HCT116 (cell line): ENCODE results near the gene CNPPD1. TPM values are rescaled to one million over a fixed set of nuclear protein-coding genes. Genes with fewer than 3 reads are reported as not detected.

Source experiments
- ATAC-seq: fragments of 200-7000 bp; cut with Tn5 transposase; 2 replicates; pipeline ENCODE4 v1.9.1; 2020; ENCODE audit warnings: mild to moderate bottlenecking, moderate library complexity
- BruUV-seq: library from RNA; stranded (reverse); fragments of 400-500 nt; replicated peaks from 2 replicates; lab custom pipeline; 2021; lab: Mats Ljungman, UMichigan
- CTCF ChIA-PET: fragments of 300-600 bp; sonication (Branson Sonifier 250); formaldehyde crosslinking; loops from one replicate; lab custom pipeline; 2021; ENCODE audit warnings: antibody characterized with exemption; lab: Charles Lee
- POLR2A ChIA-PET: fragments of 300-600, 350-600 bp; sonication (Branson Sonifier 250); formaldehyde crosslinking; loops from one replicate; lab custom pipeline; 2021; ENCODE audit warnings: antibody characterized with exemption; lab: Charles Lee
- RAD21 ChIA-PET, 2 experiments: fragments of 300-600 bp; sonication (Branson Sonifier 250); formaldehyde crosslinking; loops; one replicate each; lab custom pipeline; 2023; ENCODE audit warnings: low total read pairs in 2 of 2; ENCODE audit not compliant: uncharacterized antibody in 2 of 2, unreplicated experiment in 2 of 2, low non-redundant PET in 1 of 2; lab: Charles Lee
- DNase-seq: peaks from one replicate; pipeline ENCODE4 v3.0.0-alpha.2; 2010; ENCODE audit warnings: low read depth, low spot score
- H2AFZ ChIP-seq: fragments of 200-600 bp; shearing (Covaris generic), sonication (generic); 2 replicates; pipeline ENCODE4 v1.6.1; 2017; ENCODE audit warnings: low read depth, mixed run types, mixed read lengths, antibody characterized with exemption, low read length; ENCODE audit not compliant: poor library complexity, severe bottlenecking
- H3K27ac ChIP-seq: 2 replicates; pipeline ENCODE4 v1.5.1; 2012; ENCODE audit warnings: low read depth, low read length
- H3K27me3 ChIP-seq: fragments of 200-600 bp; sonication (generic); 2 replicates; pipeline ENCODE4 v1.6.1; 2016; ENCODE audit warnings: mixed run types, low read length, mixed read lengths; ENCODE audit not compliant: insufficient read depth
- H3K36me3 ChIP-seq, 2 experiments: fragments of 200-500 bp in 1 of 2; fragments of 200-600 bp in 1 of 2; sonication (Bioruptor generic) in 1 of 2; sonication (generic) in 1 of 2; 2 replicates each; pipeline versions ENCODE4 v1.5.1 to v1.6.1; 2014 to 2016; ENCODE audit warnings: low read length in 2 of 2, inconsistent platforms in 1 of 2, mixed read lengths in 1 of 2, mixed run types in 1 of 2; ENCODE audit not compliant: insufficient read depth in 2 of 2, control insufficient read depth in 1 of 2
- H3K4me1 ChIP-seq, 2 experiments: fragments of 200-600 bp in 1 of 2; sonication (generic) in 1 of 2; 2 replicates each; pipeline versions ENCODE4 v1.5.1 to v1.6.1; 2012 to 2017; ENCODE audit warnings: low read length in 2 of 2, inconsistent platforms in 1 of 2, mild to moderate bottlenecking in 1 of 2, mixed read lengths in 1 of 2, mixed run types in 1 of 2, moderate library complexity in 1 of 2; ENCODE audit not compliant: insufficient read depth in 2 of 2, control insufficient read depth in 1 of 2
- H3K4me2 ChIP-seq: fragments of 200-600 bp; sonication (generic); 2 replicates; pipeline ENCODE4 v1.6.1; 2017; ENCODE audit warnings: mixed run types, low read length, mixed read lengths
- H3K4me3 ChIP-seq, 2 experiments: fragments of 200-600 bp in 1 of 2; sonication (generic) in 1 of 2; replicated peaks in 1 of 2; 2 replicates each; pipeline ENCODE4 v1.5.1; 2011 to 2016; ENCODE audit warnings: low read length in 2 of 2, control low read depth in 1 of 2, low read depth in 1 of 2, mild to moderate bottlenecking in 1 of 2, mixed read lengths in 1 of 2, mixed run types in 1 of 2
- H3K79me2 ChIP-seq: fragments of 200-600 bp; sonication (generic); 2 replicates; pipeline ENCODE4 v1.6.1; 2017; ENCODE audit warnings: mild to moderate bottlenecking, mixed run types, low read length, moderate library complexity, mixed read lengths; ENCODE audit not compliant: insufficient read depth
- H3K9ac ChIP-seq: fragments of 200-600 bp; sonication (generic); 2 replicates; pipeline ENCODE4 v1.6.1; 2016; ENCODE audit warnings: low read length, mixed read lengths
- H3K9me2 ChIP-seq: fragments of 200-600 bp; sonication (generic), shearing (Covaris generic); 2 replicates; pipeline ENCODE4 v1.6.1; 2017; ENCODE audit warnings: mixed run types, mild to moderate bottlenecking, moderate library complexity; ENCODE audit not compliant: insufficient read depth
- H3K9me3 ChIP-seq, 2 experiments: fragments of 200-500 bp in 1 of 2; fragments of 200-600 bp in 1 of 2; sonication (Bioruptor generic) in 1 of 2; sonication (generic) in 1 of 2; 2 replicates each; pipeline ENCODE4 v1.6.1; 2014 to 2017; ENCODE audit warnings: low read length in 2 of 2, mixed read lengths in 2 of 2, inconsistent platforms in 1 of 2, low read depth in 1 of 2, mild to moderate bottlenecking in 1 of 2, mixed run types in 1 of 2, moderate library complexity in 1 of 2; ENCODE audit not compliant: control insufficient read depth in 1 of 2, insufficient read depth in 1 of 2
- H4K20me1 ChIP-seq: fragments of 200-600 bp; sonication (generic), shearing (Covaris generic); 2 replicates; pipeline ENCODE4 v1.6.1; 2017; ENCODE audit warnings: mixed run types, mild to moderate bottlenecking, moderate library complexity; ENCODE audit not compliant: insufficient read depth
- CBX3 ChIP-seq: IDR thresholded peaks from 2 replicates; pipeline ENCODE4 v1.6.1; 2012; ENCODE audit warnings: low read depth
- CEBPB ChIP-seq: IDR thresholded peaks from 2 replicates; pipeline ENCODE4 v1.6.1; 2012; ENCODE audit warnings: low read depth
- EZH2phosphoT487 ChIP-seq: fragments of 200-600 bp; IDR thresholded peaks from 2 replicates; pipeline ENCODE4 v1.6.1; 2018; ENCODE audit warnings: antibody characterized with exemption, borderline replicate concordance
- intact Hi-C: fragments of 100-400 bp; cut with micrococcal nuclease; formaldehyde crosslinking; loops from 2 replicates; pipeline ENCODE4 v1.10.0; 2022
- total RNA-seq: library from RNA; stranded (reverse); gene quantifications from one replicate; pipeline ENCODE4 v1.2.1, GENCODE V29; 2021; ENCODE audit not compliant: unreplicated experiment
- TF ChIP-seq, protein P1 (sequence below): IDR thresholded peaks from 2 replicates; pipeline ENCODE4 v1.6.1; 2011; ENCODE audit warnings: mild to moderate bottlenecking, low read length, moderate library complexity; ENCODE audit not compliant: insufficient replicate concordance; ENCODE audit errors: extremely low read depth
- TF ChIP-seq, protein P2 (sequence below), 3 experiments: fragments of 200-600 bp in 1 of 3; sonication (generic) in 1 of 3; IDR thresholded peaks in 2 of 3; conservative IDR thresholded peaks in 1 of 3; 2 replicates each; pipeline ENCODE4 v1.5.1; 2012 to 2017; ENCODE audit warnings: low read depth in 2 of 3, low read length in 2 of 3, antibody characterized with exemption in 1 of 3, borderline replicate concordance in 1 of 3, control low read depth in 1 of 3, mild to moderate bottlenecking in 1 of 3, mixed read lengths in 1 of 3, mixed run types in 1 of 3, moderate library complexity in 1 of 3; ENCODE audit not compliant: insufficient read depth in 1 of 3

Gene CNPPD1
- total RNA-seq, 1 experiment from 2014 or later, result 41.9 TPM

DNA sequence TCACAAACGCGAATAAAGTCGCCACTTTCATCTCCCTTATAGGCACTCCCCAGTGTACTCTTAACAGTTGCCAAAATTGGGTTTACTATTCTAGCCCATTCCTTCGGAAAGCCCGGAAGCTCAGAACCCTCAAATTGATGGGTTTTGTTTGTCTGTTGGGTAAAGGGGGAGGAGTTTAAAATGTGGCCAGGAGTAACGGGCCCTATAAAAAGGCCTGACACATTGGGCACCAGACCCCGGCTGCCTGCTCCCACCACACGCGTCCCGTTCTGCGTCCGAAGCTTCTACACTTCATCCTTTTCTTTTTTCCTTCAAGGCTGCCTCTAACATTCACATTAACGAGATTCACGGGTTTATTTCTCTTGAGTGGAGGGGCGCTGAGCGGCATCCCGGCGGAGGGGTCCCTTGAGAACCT is 16.9 kb downstream of the CNPPD1 start:
- Histone ChIP-seq H4K20me1 (no peaks in the 10 kb centered on the region), H3K4me3 (peak overlapping the region; percentile 67 to 69), H2AFZ (no peak overlapping the region), H3K27me3 (no peaks in the 10 kb centered on the region), H3K9ac (0 out of 2 replicates have a peak overlapping the region, but pooled peaks have one; percentile 72), H3K27ac (no peak overlapping the region), H3K36me3 (peaks cover 0 to 3% of the 10 kb centered on the region in 2 experiments; a peak in 2 of 4 replicates)
- intact Hi-C loops, result loop anchor here (1.0 to 2.0 kb wide), 4 partner anchors 51 to 193 kb away; no protein-coding TSS in a partner anchor
- BruUV-seq, result TSS peak; percentile 37
- RAD21 ChIA-PET, result no interaction called here
- no peak for ATAC-seq
- TF ChIP-seq, protein P1, sequence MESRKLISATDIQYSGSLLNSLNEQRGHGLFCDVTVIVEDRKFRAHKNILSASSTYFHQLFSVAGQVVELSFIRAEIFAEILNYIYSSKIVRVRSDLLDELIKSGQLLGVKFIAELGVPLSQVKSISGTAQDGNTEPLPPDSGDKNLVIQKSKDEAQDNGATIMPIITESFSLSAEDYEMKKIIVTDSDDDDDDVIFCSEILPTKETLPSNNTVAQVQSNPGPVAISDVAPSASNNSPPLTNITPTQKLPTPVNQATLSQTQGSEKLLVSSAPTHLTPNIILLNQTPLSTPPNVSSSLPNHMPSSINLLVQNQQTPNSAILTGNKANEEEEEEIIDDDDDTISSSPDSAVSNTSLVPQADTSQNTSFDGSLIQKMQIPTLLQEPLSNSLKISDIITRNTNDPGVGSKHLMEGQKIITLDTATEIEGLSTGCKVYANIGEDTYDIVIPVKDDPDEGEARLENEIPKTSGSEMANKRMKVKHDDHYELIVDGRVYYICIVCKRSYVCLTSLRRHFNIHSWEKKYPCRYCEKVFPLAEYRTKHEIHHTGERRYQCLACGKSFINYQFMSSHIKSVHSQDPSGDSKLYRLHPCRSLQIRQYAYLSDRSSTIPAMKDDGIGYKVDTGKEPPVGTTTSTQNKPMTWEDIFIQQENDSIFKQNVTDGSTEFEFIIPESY, result no peak
- TF ChIP-seq, protein P2, sequence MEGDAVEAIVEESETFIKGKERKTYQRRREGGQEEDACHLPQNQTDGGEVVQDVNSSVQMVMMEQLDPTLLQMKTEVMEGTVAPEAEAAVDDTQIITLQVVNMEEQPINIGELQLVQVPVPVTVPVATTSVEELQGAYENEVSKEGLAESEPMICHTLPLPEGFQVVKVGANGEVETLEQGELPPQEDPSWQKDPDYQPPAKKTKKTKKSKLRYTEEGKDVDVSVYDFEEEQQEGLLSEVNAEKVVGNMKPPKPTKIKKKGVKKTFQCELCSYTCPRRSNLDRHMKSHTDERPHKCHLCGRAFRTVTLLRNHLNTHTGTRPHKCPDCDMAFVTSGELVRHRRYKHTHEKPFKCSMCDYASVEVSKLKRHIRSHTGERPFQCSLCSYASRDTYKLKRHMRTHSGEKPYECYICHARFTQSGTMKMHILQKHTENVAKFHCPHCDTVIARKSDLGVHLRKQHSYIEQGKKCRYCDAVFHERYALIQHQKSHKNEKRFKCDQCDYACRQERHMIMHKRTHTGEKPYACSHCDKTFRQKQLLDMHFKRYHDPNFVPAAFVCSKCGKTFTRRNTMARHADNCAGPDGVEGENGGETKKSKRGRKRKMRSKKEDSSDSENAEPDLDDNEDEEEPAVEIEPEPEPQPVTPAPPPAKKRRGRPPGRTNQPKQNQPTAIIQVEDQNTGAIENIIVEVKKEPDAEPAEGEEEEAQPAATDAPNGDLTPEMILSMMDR (IDR thresholded peaks at IDR 0.05 in 2 of 3, conservative IDR thresholded peaks at IDR 0.05 in 1 of 3; ENCODE audit: borderline replicate concordance in 1 of 3, insufficient read depth in 1 of 3, low read depth in 2 of 3, low read length in 2 of 3), result no peak
- TF ChIP-seq CEBPB (no peak), CBX3 (no peak), EZH2phosphoT487 (no peak)
- TF ChIP-seq, all 23 proteins: peak for 0
- ChIA-PET CTCF (interaction anchor here (0.9 to 2.6 kb wide), 6 partner anchors 52 to 370 kb away, joined by 3 to 7 read pairs (median 5); no protein-coding TSS in a partner anchor), POLR2A (interaction anchor here (1.4 kb wide), 1 partner anchor 158 kb away, joined by 5 read pairs; no protein-coding TSS in a partner anchor)
- no peak for DNase-seq
- Histone ChIP-seq H3K9me2 (no peaks in the 10 kb centered on the region), H3K4me1 (peaks cover 5 to 16% of the 10 kb centered on the region in 2 experiments; a peak in 3 of 4 replicates), H3K79me2 (no peaks in the 10 kb centered on the region), H3K4me2 (peak overlapping the region; percentile 78), H3K9me3 (no peaks in the 10 kb centered on the region)
